ENCODE data around the gene KIF13A. TPM values are rescaled to one million over a fixed set of nuclear protein-coding genes. Genes with fewer than 3 reads are reported as not detected.

The KIF13A gene
- total RNA-seq, 1 experiment from 2014 or later, result 52.2 TPM

DNA sequence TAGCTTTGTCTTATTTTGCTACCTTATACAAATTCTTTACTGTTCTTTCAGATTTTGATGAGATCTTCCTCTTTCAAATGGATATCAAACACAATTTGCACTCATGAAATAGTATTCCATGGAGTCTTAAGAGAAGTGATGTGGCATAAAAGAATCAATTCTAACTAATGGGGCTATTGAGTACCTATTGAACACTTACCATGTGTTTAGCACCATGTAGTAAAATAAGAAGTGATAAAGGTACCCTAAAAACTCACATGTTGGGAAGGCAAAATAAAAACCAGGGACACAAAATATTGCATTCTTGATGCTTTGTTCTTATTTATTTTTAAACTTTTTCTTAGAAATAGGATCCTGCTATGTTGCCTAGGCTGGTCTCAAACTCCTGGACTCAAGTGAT is 56.2 kb downstream of the KIF13A start:
- no TSS peak for BruUV-seq (replicated peaks)
- CTCF ChIA-PET, result no interaction called here
- Histone ChIP-seq H3K79me2 (ENCODE audit: low read depth) (peaks cover 78% of the 10 kb centered on the region), H3K27me3 (ENCODE audit: insufficient read depth, low read depth) (no peaks in the 10 kb centered on the region), H3K9me3 (ENCODE audit: insufficient read depth, low read depth) (no peaks in the 10 kb centered on the region), H4K20me1 (ENCODE audit: insufficient read depth) (no peaks in the 10 kb centered on the region), H3K9me2 (ENCODE audit: insufficient read depth) (no peaks in the 10 kb centered on the region), H3K4me1 (replicated peaks; ENCODE audit: insufficient read depth) (peaks cover 65% of the 10 kb centered on the region), H3K27ac (peak overlapping the region; percentile 87), H2AFZ (no peak overlapping the region), H3F3A (ENCODE audit: insufficient read depth, low read depth) (peaks cover 21% of the 10 kb centered on the region; the same call in 1 of the 2 replicates), H3K4me3 (no peak overlapping the region), H3K36me3 (ENCODE audit: low read depth) (no peaks in the 10 kb centered on the region; the same call in 1 of the 2 replicates), H3K4me2 (peak overlapping the region; percentile 62; the same call in 1 of the 2 replicates)
- intact Hi-C loops (cut with micrococcal nuclease; ENCODE audit: unreplicated experiment), result no loop called here
- no peak for TF ChIP-seq EZH2 (IDR thresholded peaks at IDR 0.05; ENCODE audit: low read depth)
- TF ChIP-seq, protein P1, sequence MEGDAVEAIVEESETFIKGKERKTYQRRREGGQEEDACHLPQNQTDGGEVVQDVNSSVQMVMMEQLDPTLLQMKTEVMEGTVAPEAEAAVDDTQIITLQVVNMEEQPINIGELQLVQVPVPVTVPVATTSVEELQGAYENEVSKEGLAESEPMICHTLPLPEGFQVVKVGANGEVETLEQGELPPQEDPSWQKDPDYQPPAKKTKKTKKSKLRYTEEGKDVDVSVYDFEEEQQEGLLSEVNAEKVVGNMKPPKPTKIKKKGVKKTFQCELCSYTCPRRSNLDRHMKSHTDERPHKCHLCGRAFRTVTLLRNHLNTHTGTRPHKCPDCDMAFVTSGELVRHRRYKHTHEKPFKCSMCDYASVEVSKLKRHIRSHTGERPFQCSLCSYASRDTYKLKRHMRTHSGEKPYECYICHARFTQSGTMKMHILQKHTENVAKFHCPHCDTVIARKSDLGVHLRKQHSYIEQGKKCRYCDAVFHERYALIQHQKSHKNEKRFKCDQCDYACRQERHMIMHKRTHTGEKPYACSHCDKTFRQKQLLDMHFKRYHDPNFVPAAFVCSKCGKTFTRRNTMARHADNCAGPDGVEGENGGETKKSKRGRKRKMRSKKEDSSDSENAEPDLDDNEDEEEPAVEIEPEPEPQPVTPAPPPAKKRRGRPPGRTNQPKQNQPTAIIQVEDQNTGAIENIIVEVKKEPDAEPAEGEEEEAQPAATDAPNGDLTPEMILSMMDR (conservative IDR thresholded peaks at IDR 0.05), result no peak
- POLR2A ChIA-PET (ENCODE audit: unreplicated experiment), result no interaction called here
- no peak for DNase-seq

GRCh38 chr6:17930321-17930993 is 57.0 kb downstream of the KIF13A start:
- no TSS peak for BruUV-seq (replicated peaks)
- peaks cover 65% of the 10 kb centered on the region for H3K4me1 ChIP-seq (replicated peaks; ENCODE audit: insufficient read depth)
- no peaks in the 10 kb centered on the region; the same call in 1 of the 2 replicates for H3K36me3 ChIP-seq (ENCODE audit: low read depth)
- H3K27ac ChIP-seq, result no peak overlapping the region
- no peak for DNase-seq
- TF ChIP-seq, protein P1 (conservative IDR thresholded peaks at IDR 0.05), result no peak
- no peak for TF ChIP-seq EZH2 (IDR thresholded peaks at IDR 0.05; ENCODE audit: low read depth)
- no peak overlapping the region for H3K4me2 ChIP-seq
- intact Hi-C loops (cut with micrococcal nuclease; ENCODE audit: unreplicated experiment), result no loop called here
- H3K79me2 ChIP-seq (ENCODE audit: low read depth), result peaks cover 75% of the 10 kb centered on the region
- no peak overlapping the region for H2AFZ ChIP-seq
- H3K27me3 ChIP-seq (ENCODE audit: insufficient read depth, low read depth), result no peaks in the 10 kb centered on the region
- H3F3A ChIP-seq (ENCODE audit: insufficient read depth, low read depth), result peaks cover 21% of the 10 kb centered on the region; the same call in 1 of the 2 replicates
- ChIA-PET CTCF (no interaction called here), POLR2A (ENCODE audit: unreplicated experiment) (no interaction called here)
- no peaks in the 10 kb centered on the region for H4K20me1 ChIP-seq (ENCODE audit: insufficient read depth)
- H3K9me2 ChIP-seq (ENCODE audit: insufficient read depth), result no peaks in the 10 kb centered on the region
- no peak overlapping the region for H3K4me3 ChIP-seq
- H3K9me3 ChIP-seq (ENCODE audit: insufficient read depth, low read depth), result no peaks in the 10 kb centered on the region

DNA sequence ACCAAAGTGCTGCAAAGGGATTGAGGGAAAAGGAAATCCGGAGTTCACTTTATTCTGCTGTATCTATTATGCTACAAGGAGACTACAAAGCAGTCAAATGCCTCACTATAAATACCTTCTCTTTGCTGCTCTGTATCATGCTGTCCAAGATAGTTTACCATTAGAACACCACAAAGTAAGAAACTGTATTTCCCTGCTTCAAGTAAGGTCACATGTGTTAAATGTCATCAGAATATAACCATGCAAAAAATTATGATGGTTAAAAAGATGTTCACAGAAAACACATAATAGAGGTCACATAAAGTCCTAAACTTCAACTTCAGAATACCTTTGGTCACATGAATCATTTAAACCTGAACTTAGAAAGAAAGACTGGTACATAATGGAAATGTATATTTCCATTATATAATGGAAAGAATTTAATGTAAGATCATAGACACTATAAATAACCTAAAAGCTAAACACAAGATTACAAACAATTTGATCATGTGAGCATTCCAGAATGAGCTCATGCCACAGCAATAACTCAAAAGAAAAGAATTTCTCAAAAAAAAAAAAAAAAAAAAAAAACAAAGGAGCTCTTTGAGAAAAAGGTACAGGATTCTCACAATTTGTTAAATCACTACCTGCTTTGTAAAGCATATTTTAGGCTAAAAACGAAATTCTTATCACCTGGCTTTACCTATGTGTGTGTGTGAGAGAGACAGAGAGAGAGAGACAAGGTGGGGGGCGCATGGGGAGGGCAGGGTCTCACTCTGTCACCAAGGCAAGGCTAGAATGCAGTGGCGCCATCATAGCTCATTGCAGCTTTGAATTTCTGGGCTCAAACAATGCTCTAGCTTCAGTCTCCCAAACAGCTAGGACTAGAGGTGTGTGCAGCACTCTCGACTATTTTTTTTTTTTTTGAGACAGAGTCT is 58.7 kb downstream of the KIF13A start:
- H3K4me1 ChIP-seq (replicated peaks; ENCODE audit: insufficient read depth), result peaks cover 53% of the 10 kb centered on the region
- intact Hi-C loops (cut with micrococcal nuclease; ENCODE audit: unreplicated experiment), result no loop called here
- no peak for TF ChIP-seq EZH2 (IDR thresholded peaks at IDR 0.05; ENCODE audit: low read depth)
- TF ChIP-seq, protein P1 (conservative IDR thresholded peaks at IDR 0.05), result no peak
- H3K4me3 ChIP-seq, result no peak overlapping the region
- H3F3A ChIP-seq (ENCODE audit: insufficient read depth, low read depth), result peaks cover 21% of the 10 kb centered on the region; the same call in 1 of the 2 replicates
- H3K9me3 ChIP-seq (ENCODE audit: insufficient read depth, low read depth), result no peaks in the 10 kb centered on the region
- peaks cover 58% of the 10 kb centered on the region for H3K79me2 ChIP-seq (ENCODE audit: low read depth)
- H3K9me2 ChIP-seq (ENCODE audit: insufficient read depth), result no peaks in the 10 kb centered on the region
- DNase-seq, result peak in 1 of 2 experiments; percentile 58
- peak overlapping the region; percentile 49 for H3K4me2 ChIP-seq
- ChIA-PET CTCF (interaction anchor here (1.1 kb wide), 1 partner anchor 57 kb away, joined by 6 read pairs; no protein-coding TSS in a partner anchor), POLR2A (ENCODE audit: unreplicated experiment) (interaction anchor here (0.6 kb wide), 4 partner anchors 45 to 290 kb away, joined by 3 to 22 read pairs (median 4); no protein-coding TSS in a partner anchor)
- peak overlapping the region; percentile 59 for H3K27ac ChIP-seq
- H3K36me3 ChIP-seq (ENCODE audit: low read depth), result no peaks in the 10 kb centered on the region; the same call in 1 of the 2 replicates
- no peaks in the 10 kb centered on the region for H4K20me1 ChIP-seq (ENCODE audit: insufficient read depth)
- BruUV-seq (replicated peaks), result no TSS peak
- H3K27me3 ChIP-seq (ENCODE audit: insufficient read depth, low read depth), result no peaks in the 10 kb centered on the region
- H2AFZ ChIP-seq, result no peak overlapping the region
